CD4-positive, CD25-positive, alpha-beta regulatory T cell (primary cell): ENCODE results near the gene LRRC4C. TPM values are rescaled to one million over a fixed set of nuclear protein-coding genes. Genes with fewer than 3 reads are reported as not detected.

Experiments used
- ATAC-seq, 2 donors: fragments of 150-1000 bp; cut with Tn5 transposase; one replicate each; pipeline ENCODE4 v1.10.0; 2021; ENCODE audit warnings: low read depth in 2 of 2, moderate number of reproducible peaks in 2 of 2, moderate library complexity in 1 of 2
- DNase-seq, 3 donors: peaks; one replicate each; pipeline versions ENCODE4 v3.0.0 to v3.0.0-alpha.2; 2012 to 2022; ENCODE audit warnings: mixed read lengths in 1 of 3
- H3K27ac ChIP-seq: one replicate; pipeline ENCODE4 v1.7.0; 2013; ENCODE audit warnings: mild to moderate bottlenecking, low read length; ENCODE audit not compliant: insufficient read depth, poor library complexity, severe bottlenecking
- H3K27me3 ChIP-seq: one replicate; pipeline ENCODE4 v1.7.0; 2013; ENCODE audit warnings: low read length; ENCODE audit not compliant: control insufficient read depth, insufficient read depth
- H3K36me3 ChIP-seq: one replicate; pipeline ENCODE4 v1.7.0; 2013; ENCODE audit warnings: mild to moderate bottlenecking, low read length, moderate library complexity; ENCODE audit not compliant: control insufficient read depth, insufficient read depth
- H3K4me1 ChIP-seq: 2 replicates; pipeline ENCODE4 v1.7.0; 2013; ENCODE audit warnings: mild to moderate bottlenecking, low read length; ENCODE audit not compliant: insufficient read depth, control insufficient read depth, poor library complexity, severe bottlenecking
- H3K4me3 ChIP-seq: one replicate; pipeline ENCODE4 v1.7.0; 2013; ENCODE audit warnings: low read depth, mild to moderate bottlenecking, low read length, moderate library complexity
- H3K9me3 ChIP-seq, 2 experiments: 1 replicate in 1 of 2; 2 replicates in 1 of 2; pipeline ENCODE4 v1.7.0; 2013; ENCODE audit warnings: low read length in 2 of 2, mild to moderate bottlenecking in 1 of 2, moderate library complexity in 1 of 2; ENCODE audit not compliant: control insufficient read depth in 2 of 2
- H3K27ac Mint-ChIP-seq, 3 donors: one replicate each; pipeline ENCODE4 v1.8.0; 2020 to 2022; ENCODE audit warnings: mild to moderate bottlenecking in 3 of 3, mixed read lengths in 3 of 3, moderate library complexity in 2 of 3
- H3K27me3 Mint-ChIP-seq: one replicate; pipeline ENCODE4 v1.8.0; 2022; ENCODE audit warnings: mild to moderate bottlenecking, mixed read lengths
- H3K36me3 Mint-ChIP-seq: one replicate; pipeline ENCODE4 v1.8.0; 2020; ENCODE audit warnings: mixed read lengths
- H3K4me1 Mint-ChIP-seq, 4 donors: one replicate each; pipeline ENCODE4 v1.8.0; 2020 to 2022; ENCODE audit warnings: mixed read lengths in 4 of 4, mild to moderate bottlenecking in 1 of 4
- H3K4me3 Mint-ChIP-seq, 4 donors: one replicate each; pipeline ENCODE4 v1.8.0; 2020 to 2022; ENCODE audit warnings: mild to moderate bottlenecking in 4 of 4, mixed read lengths in 4 of 4, moderate library complexity in 3 of 4
- H3K9me3 Mint-ChIP-seq, 7 donors: one replicate each; pipeline ENCODE4 v1.8.0; 2020 to 2022; ENCODE audit warnings: mixed read lengths in 7 of 7, mild to moderate bottlenecking in 3 of 7, moderate library complexity in 2 of 7
- polyA plus RNA-seq, 4 donors: library from polyadenylated mRNA; unstranded; fragments of 300-500 nt; fragmentation: Illumina TruSeq; gene quantifications; one replicate each; pipeline ENCODE4 v1.2.3, GENCODE V29; 2021
- total RNA-seq: library from RNA; stranded (reverse); gene quantifications from one replicate; pipeline ENCODE4 v1.2.3, GENCODE V29; 2022

Gene LRRC4C
- total and polyA plus RNA-seq, 5 donors from 2014 or later, result not detected

DNA sequence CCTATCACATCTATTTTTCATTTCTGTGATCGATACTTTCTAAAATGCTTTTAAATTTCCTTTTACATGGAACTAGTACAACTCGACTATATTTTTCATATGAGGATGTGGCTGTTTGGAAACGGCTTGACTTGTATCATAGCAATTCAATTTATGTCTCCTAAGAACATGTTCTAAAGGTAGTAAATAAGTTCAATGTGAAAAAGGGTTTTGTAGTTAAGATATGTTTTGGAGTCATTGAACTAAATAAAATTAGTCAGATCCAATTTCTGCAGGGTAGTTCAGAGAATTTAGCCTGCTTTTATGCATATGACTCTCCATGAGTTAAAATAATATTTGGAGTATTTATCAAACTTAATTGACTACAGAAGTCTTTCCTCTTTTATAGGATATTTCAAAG lies 1121.4 kb downstream of the LRRC4C start:
- no peaks in the 10 kb centered on the region for H3K27me3 ChIP-seq
- Mint-ChIP-seq H3K4me1 (no peaks in the 10 kb centered on the region), H3K27me3 (no peaks in the 10 kb centered on the region), H3K36me3 (no peaks in the 10 kb centered on the region), H3K27ac (no peak overlapping the region), H3K4me3 (no peak overlapping the region), H3K9me3 (peaks cover 0 to 28% (median 5%) of the 10 kb centered on the region in 7 donors)
- no peak overlapping the region for H3K27ac ChIP-seq
- H3K4me1 ChIP-seq, result no peaks in the 10 kb centered on the region
- DNase-seq (no peak), ATAC-seq (no peak)
- H3K4me3 ChIP-seq, result no peak overlapping the region
- H3K36me3 ChIP-seq, result no peaks in the 10 kb centered on the region
- no peaks in the 10 kb centered on the region for H3K9me3 ChIP-seq

- no peak overlapping the region for H3K27ac Mint-ChIP-seq
- Histone ChIP-seq H3K4me3 (no peak overlapping the region), H3K27me3 (no peaks in the 10 kb centered on the region), H3K36me3 (no peaks in the 10 kb centered on the region), H3K4me1 (no peaks in the 10 kb centered on the region), H3K9me3 (no peaks in the 10 kb centered on the region), H3K27ac (no peak overlapping the region)
- DNase-seq, result no peak
- H3K9me3 Mint-ChIP-seq, result peaks cover 0 to 32% (median 8%) of the 10 kb centered on the region in 7 donors
- H3K36me3 Mint-ChIP-seq, result no peaks in the 10 kb centered on the region
- H3K27me3 Mint-ChIP-seq, result no peaks in the 10 kb centered on the region
- ATAC-seq, result no peak
- H3K4me3 Mint-ChIP-seq, result no peak overlapping the region
- no peaks in the 10 kb centered on the region for H3K4me1 Mint-ChIP-seq
Measured at GRCh38 chr11:40337118-40337517, 1122.3 kb downstream of the LRRC4C start.

DNA sequence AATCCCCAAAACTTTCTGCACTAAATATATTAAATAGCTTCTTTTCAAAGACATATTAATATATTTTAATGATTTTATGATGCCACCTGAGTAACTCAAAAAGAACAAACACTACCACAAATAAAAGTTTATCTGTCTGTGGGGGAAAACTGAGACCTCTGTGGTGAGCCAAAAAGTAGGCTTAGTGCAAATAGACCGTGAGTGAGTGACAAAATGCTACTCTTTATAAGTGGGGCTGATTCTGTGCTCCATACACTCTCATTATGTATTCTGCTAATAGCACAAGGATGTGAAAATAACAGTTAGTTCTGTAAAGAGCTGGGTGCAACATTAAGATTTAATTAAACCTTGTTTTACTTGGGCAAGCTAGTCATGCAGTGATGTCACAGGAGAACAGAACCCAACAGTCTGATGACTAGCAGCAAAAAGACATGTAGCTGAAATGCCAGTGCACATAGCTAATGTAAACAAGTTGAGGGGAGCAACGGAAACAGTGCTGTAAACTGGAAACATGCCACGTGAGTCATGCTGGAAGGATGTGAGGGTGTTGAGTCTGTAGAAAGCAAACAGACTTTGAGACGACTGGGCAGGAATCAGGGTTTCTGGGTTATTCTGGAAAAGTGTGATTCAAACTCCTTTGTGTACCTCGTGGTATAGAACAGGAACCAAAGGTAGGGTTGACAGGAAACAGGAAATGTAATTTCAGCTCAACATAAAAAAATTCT lies 1130.4 kb downstream of the LRRC4C start:
- Mint-ChIP-seq H3K4me1 (no peaks in the 10 kb centered on the region), H3K9me3 (peaks cover 5 to 24% (median 7%) of the 10 kb centered on the region in 7 donors), H3K27me3 (no peaks in the 10 kb centered on the region), H3K36me3 (no peaks in the 10 kb centered on the region), H3K27ac (no peak overlapping the region), H3K4me3 (no peak overlapping the region)
- no peaks in the 10 kb centered on the region for H3K27me3 ChIP-seq
- H3K27ac ChIP-seq, result no peak overlapping the region
- DNase-seq, result no peak
- no peaks in the 10 kb centered on the region for H3K4me1 ChIP-seq
- no peak overlapping the region for H3K4me3 ChIP-seq
- H3K36me3 ChIP-seq, result no peaks in the 10 kb centered on the region
- ATAC-seq, result no peak
- H3K9me3 ChIP-seq, result no peaks in the 10 kb centered on the region

GRCh38 chr11:40323241-40323640 lies 1136.2 kb downstream of the LRRC4C start:
- ATAC-seq (no peak), DNase-seq (no peak)
- H3K9me3 Mint-ChIP-seq, result peaks cover 0 to 24% (median 4%) of the 10 kb centered on the region in 7 donors
- Histone ChIP-seq H3K4me3 (no peak overlapping the region), H3K4me1 (no peaks in the 10 kb centered on the region), H3K9me3 (no peaks in the 10 kb centered on the region), H3K36me3 (no peaks in the 10 kb centered on the region), H3K27me3 (no peaks in the 10 kb centered on the region), H3K27ac (no peak overlapping the region)
- no peaks in the 10 kb centered on the region for H3K36me3 Mint-ChIP-seq
- no peaks in the 10 kb centered on the region for H3K4me1 Mint-ChIP-seq
- H3K4me3 Mint-ChIP-seq, result no peak overlapping the region
- H3K27ac Mint-ChIP-seq, result no peak overlapping the region
- no peaks in the 10 kb centered on the region for H3K27me3 Mint-ChIP-seq

DNA sequence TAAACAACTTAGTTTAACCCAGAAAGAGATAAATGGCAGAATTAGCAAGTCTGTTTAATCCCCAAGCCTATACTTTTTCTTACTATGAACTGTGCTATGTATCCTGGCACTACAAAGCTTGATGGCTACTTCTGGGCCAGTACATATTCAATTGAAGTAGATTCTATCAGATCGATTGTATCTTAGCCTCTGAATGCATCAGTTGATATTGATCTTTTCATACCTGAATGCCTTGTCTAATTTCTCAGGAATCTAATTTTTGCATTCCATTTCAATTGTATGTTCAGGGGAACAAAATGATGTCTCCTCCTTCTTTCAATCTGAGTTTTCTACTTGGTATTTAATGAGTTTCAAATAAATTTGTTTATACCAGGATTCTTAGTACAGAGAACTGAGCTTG lies 1137.9 kb downstream of the LRRC4C start:
- H3K9me3 Mint-ChIP-seq, result peaks cover 0 to 26% (median 2%) of the 10 kb centered on the region in 7 donors
- Histone ChIP-seq H3K36me3 (no peaks in the 10 kb centered on the region), H3K4me1 (no peaks in the 10 kb centered on the region), H3K27ac (no peak overlapping the region), H3K9me3 (no peaks in the 10 kb centered on the region), H3K27me3 (no peaks in the 10 kb centered on the region), H3K4me3 (no peak overlapping the region)
- H3K27me3 Mint-ChIP-seq, result no peaks in the 10 kb centered on the region
- DNase-seq (no peak), ATAC-seq (no peak)
- no peaks in the 10 kb centered on the region for H3K36me3 Mint-ChIP-seq
- H3K4me1 Mint-ChIP-seq, result no peaks in the 10 kb centered on the region
- H3K4me3 Mint-ChIP-seq, result no peak overlapping the region
- H3K27ac Mint-ChIP-seq, result no peak overlapping the region

DNA sequence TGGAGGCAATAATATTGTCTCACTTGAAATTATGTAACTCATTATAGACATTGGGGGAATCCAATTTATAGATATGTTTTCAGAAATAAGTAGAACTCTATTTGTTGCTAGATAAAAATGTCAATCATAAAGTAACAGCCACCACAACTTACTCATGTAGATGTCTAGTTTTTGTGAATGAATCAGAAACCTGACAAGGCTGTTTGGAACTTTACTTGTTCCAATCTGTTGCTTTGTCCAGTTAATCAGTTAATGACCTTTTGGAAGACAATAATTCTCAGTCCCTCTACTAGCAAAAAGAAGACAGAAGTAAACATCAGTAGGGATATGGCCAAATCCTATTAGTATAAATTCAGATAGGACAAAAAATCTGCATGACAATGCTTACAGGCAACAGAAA lies 1143.3 kb downstream of the LRRC4C start:
- ATAC-seq, result no peak
- H3K36me3 Mint-ChIP-seq, result no peaks in the 10 kb centered on the region
- no peak for DNase-seq
- H3K27ac ChIP-seq, result no peak overlapping the region
- H3K4me1 Mint-ChIP-seq, result no peaks in the 10 kb centered on the region
- peaks cover 0 to 4% of the 10 kb centered on the region in 2 experiments for H3K9me3 ChIP-seq
- H3K4me1 ChIP-seq, result no peaks in the 10 kb centered on the region
- no peak overlapping the region for H3K27ac Mint-ChIP-seq
- no peaks in the 10 kb centered on the region for H3K27me3 Mint-ChIP-seq
- no peak overlapping the region for H3K4me3 ChIP-seq
- H3K27me3 ChIP-seq, result no peaks in the 10 kb centered on the region
- no peak overlapping the region for H3K4me3 Mint-ChIP-seq
- H3K9me3 Mint-ChIP-seq, result peaks cover 0 to 24% (median 3%) of the 10 kb centered on the region in 7 donors
- no peaks in the 10 kb centered on the region for H3K36me3 ChIP-seq

DNA sequence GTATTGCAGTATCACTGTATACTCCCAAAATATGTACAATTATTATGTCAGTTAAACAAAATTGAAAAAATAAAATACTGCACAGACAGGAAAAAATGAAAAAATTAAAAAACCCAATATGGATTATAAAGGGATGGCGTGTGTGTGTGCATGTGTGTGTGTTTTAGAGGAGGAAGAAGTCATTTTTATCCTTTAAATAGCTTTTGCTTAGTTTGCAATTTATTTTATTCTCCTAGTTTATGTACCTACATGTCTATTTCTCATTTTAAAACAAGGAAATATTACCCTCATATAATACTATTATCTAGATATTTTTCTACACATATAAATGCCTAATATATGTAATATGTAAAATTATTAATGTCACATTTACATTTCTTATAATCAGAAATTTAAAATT lies 1144.3 kb downstream of the LRRC4C start:
- DNase-seq, result no peak
- ATAC-seq, result no peak
- Mint-ChIP-seq H3K4me3 (no peak overlapping the region), H3K27ac (no peak overlapping the region), H3K36me3 (no peaks in the 10 kb centered on the region), H3K27me3 (no peaks in the 10 kb centered on the region), H3K4me1 (no peaks in the 10 kb centered on the region), H3K9me3 (peaks cover 0 to 24% (median 3%) of the 10 kb centered on the region in 7 donors)
- H3K4me1 ChIP-seq, result no peaks in the 10 kb centered on the region
- H3K27ac ChIP-seq, result no peak overlapping the region
- no peaks in the 10 kb centered on the region for H3K27me3 ChIP-seq
- no peaks in the 10 kb centered on the region for H3K36me3 ChIP-seq
- peaks cover 0 to 4% of the 10 kb centered on the region in 2 experiments for H3K9me3 ChIP-seq
- no peak overlapping the region for H3K4me3 ChIP-seq

DNA sequence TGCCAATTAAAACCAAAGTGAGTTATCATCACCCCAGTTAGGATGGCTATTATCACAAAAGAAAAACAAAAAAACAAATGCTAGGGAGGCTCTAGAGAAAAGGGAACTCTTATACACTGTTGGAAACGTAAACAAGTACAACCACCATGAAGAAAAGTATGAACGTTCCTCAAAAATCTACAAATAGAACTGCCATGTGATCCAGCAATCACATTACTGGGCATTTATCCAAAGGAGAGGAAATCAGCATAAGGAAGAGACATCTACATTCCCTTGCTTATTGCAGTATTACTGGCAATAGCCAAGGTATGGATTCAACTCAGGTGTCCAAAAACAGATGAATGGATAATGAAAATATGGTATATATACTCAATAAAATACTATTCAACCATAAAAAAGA lies 1145.1 kb downstream of the LRRC4C start:
- Mint-ChIP-seq H3K27ac (no peak overlapping the region), H3K27me3 (no peaks in the 10 kb centered on the region), H3K4me1 (no peaks in the 10 kb centered on the region), H3K9me3 (peaks cover 0 to 22% (median 3%) of the 10 kb centered on the region in 7 donors), H3K4me3 (no peak overlapping the region), H3K36me3 (no peaks in the 10 kb centered on the region)
- Histone ChIP-seq H3K27ac (no peak overlapping the region), H3K9me3 (peaks cover 0 to 4% of the 10 kb centered on the region in 2 experiments), H3K27me3 (no peaks in the 10 kb centered on the region), H3K36me3 (no peaks in the 10 kb centered on the region), H3K4me3 (no peak overlapping the region), H3K4me1 (no peaks in the 10 kb centered on the region)
- DNase-seq (no peak), ATAC-seq (no peak)
